Measurements from ENCODE around the gene PSPN.

Gene PSPN

DNA sequence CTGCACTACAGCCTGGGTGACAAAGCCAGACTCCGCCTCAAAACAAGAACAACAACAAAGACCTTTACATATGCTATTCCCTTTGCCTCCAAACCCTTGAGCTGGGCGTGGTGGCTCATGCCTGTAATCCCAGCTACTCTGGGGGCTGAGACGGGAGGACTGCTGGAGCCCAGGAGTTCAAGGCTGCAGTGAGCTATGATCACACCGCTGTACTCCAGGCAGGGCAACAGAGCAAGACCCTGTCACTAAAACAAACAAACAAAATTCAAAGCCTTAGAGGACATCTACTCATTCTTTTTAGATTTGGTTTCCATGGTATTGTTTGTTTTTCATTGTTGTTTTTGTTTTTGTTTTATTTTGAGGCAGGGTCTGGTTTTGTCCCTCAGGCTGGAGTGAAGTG is 50.1 kb downstream of the PSPN start:
- DNase-seq (ENCODE audit: low read depth) = no peak
